Measurements from ENCODE around the gene MRPL50.

MRPL50 gene

DNA sequence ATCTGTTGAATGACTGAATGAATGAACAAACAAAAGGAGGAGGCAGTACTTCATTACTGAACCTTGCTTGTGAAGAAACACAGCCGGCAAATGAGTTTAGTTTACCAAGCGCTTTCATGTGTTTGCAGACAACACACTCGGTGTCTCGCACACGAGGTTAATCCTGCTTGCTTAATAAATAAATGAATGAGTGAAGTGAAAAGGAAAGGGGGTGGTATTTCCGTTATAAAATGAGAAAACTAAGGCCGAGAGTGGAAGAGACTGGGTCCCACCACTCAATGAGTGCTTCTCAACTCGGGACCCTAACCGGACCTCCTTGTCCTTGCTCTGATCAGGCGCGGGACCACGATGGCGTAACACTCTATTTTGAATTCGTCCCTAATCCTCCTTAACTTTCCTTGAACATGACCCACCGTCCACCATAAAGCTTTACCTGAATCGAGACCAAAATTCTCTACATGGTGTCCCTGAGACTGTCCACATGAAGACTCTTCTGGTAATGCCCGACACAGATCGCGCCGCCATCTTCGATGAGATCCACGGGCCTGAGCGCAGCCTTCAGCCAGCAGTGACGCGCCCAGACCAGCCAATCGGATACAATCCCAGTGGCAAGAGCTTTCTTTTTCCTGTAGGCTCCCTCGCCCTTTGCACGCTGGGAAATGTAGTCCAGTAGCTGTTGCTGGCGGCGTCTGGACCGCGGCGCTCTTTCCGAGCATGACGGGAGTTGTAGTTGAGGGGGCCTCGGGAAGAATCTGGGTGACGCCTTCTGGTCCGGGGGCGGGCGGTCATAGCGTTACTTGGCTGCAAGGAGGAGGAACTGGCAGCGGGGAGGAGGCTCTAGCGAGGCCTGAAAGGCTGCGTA is at the start of gene MRPL50, which contains the start of gene ZNF189:
MRPL50 (minus strand) TSS at position 551 of the 862 bp plus-strand sequence; CDS start at position 525, 26 bp downstream.
ZNF189 (plus strand) TSS at position 784 of the 862 bp plus-strand sequence. CDS start 306 bp downstream, outside the sequence.
- DNase-seq (ENCODE audit: low read depth): peak; percentile 94

DNA sequence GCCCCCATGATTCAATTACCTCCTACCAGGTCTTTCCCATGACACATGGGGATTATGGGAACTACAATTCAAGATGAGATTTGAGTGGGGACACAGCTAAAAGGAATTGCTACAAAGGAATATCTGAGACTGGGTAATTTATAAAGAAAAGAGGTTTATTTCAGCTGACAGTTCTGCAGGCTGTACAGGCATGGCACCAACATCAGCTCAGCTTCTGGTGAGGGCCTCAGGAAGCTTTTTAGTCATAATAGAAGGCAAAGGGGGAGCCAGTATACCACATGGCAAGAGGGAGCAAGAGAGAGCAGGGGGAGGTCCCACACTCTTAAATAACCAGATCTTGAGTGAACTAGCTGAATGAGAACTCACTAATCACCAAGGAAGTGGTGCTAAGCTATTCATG is 48.3 kb upstream of the MRPL50 start:
- no peak for DNase-seq (ENCODE audit: low read depth)

DNA sequence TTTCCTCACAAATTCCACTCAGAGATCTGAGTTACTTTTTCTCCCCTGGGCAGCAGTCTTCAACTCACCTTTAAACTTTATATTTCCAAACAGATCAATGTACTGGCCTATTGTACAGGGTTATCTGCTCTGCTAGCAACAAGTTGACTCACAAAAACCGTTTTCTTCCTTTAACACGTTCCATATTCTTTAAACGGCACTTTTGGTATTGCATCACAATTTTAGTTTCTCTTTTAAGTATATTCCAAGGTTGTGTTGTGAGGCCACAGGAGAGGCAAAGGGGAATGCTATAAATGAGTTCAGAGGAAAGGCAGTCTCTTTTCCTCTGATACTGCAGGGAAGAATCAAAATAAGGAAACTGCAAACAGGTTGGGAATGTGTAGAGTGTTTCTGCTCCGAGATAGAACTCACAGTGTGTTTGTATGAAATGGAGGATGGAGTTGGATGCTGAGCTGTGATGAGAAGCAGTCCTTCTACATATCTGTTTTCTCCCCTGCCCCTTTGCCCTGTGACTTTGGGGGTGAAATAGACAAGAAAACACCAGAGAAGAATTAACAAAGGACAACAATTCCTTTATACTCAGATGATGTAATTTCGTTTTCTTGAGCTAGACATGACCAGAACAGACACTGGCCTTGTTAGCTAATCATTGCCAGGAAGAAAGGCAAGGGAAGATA is 47.1 kb upstream of the MRPL50 start:
- DNase-seq (ENCODE audit: low read depth): no peak

DNA sequence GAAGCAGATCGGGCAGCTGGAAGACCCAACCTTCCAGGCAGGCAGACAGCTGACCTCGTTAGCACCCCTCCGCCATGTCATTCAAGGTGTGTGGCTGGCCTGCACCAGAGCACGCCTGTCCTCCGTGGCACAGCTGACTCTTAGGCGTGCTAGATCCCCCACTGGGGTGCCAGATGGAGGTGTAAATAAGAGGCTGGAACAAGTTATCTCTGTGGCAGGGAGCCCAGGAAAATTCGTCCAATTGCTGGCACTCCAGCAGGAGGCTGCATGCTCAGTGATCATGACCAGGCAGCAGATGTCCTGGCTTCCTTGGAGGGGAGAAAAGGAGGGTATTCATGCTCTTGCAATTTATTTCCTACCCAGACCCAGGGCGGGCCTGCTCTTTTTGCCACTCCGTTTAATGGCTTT is 45.0 kb upstream of the MRPL50 start:
- DNase-seq (ENCODE audit: low read depth): no peak

DNA sequence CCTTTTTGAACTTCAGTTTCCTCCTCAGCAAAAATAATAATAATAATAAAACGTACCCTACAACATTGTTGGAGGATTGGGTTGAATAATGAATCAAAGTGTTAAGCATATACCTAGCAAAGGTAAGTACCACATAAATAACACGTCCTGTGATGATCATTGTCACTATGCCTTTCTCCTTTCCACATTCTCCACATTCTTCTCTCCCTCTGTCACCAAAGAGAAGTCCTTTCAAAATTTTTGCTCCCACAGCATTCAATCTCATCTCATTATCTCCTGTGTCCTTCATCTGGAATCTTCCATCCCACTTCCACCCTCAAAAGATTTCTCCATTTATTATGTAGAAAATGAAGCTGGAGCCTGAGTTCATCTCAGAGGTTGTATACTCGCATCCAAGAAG is 44.3 kb upstream of the MRPL50 start:
- DNase-seq (ENCODE audit: low read depth): no peak

DNA sequence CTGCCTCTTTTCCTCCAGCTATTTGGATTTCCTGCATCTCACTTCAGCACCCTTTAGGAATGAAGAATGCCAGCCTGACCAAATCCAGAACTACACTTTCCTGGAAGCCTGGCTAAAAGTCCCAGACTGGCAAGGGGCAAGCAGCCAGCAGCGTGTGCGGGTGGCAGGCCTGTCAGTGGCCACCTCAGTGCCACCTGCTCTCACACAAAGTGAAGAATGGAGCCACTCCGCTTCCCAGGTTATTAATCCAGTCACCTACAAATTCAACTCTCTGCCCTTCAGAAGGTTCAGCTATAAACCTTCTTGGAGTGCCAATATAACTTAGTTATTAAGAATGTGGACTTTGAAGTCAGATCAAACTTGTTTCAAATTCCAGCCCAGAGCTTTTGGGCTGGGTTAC is 43.9 kb upstream of the MRPL50 start:
- DNase-seq (ENCODE audit: low read depth): no peak

DNA sequence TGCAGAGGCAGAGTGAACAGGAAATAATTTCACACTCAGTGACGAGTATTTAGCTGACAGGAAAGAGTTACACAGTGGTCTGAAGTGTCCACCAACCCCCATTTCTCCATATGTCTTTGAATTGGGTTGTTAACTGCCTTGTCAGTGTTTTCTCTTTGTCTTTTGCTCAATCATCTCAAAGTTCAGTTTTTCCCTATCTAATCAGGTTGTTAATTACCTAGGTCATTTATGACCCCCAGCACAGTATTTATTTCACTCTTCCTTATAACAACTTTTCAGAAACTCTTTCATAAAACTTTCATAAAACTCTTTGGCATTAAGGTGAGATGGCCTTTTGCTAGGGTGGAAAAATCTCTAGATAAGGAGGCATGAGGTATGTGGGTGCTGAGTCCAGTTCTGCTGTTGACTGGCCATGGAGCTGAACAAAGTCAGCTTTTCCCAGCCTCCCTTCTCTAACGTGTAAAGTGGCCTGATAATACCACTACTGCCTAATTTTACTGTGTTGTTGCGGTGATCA is 42.4 kb upstream of the MRPL50 start:
- DNase-seq (ENCODE audit: low read depth): no peak

DNA sequence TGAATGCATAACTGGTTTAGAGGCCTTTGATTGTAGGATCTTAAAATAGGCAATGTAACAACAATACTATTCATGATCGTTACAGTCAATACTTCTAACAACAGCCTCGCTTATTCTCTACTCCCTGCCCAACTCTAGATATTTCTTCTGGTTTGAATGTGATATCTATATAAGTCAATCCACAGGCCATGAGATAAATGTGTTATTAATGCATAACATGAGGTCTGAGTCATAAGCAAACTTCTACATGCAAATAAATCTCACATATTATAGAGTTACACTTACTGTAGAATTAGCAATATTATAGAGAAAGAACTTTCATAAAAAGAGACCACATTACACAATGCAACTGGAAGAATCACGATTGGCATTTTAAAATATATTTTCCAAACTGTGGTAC is 40.1 kb upstream of the MRPL50 start:
- DNase-seq (ENCODE audit: low read depth): no peak

DNA sequence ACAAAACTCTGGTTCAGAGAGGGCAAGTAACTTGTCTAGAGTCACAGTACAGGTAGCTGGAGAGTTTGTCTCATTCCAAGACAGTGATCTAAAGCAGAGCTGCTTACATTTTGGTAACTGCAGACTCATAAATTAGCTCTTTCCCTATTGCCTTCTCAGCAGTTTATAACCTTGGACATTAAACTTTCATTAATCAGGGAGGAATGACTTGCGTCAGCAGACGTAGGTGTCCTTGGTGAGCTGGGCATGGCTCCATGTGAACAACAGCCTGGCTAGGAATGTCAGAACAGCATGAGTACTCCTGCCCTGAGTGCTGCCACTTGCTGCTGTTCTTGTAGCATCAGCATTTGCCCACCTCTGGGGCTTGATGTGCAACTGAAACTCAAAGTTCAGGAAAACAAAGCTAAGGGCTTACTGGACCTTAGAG is 39.4 kb upstream of the MRPL50 start:
- DNase-seq (ENCODE audit: low read depth): no peak

DNA sequence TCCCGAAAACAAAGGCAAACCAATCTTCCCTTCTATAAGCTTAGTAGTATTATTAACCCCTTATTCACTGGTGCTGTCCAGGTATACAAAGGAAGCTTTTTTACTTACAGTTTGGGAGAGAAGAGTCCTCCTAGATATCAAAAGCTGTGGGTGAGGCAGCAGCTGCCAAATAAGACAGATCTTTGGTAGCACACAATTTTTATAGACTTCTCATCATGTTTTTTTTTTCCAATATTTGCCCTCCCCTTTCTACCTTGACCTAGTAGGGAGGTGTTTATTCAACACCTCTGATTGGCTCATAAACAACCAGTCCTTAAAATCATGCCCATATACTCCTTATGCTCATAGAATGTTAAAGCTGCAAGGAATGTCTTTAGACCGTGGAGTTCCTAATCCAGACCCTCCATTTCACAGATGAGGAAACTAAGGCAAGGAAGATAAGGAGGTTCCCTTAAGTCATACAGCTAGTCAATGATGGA is 37.2 kb upstream of the MRPL50 start, which contains the start of gene ALDOB:
ALDOB (minus strand) TSS at position 174 of the 479 bp plus-strand sequence. CDS start 4,887 bp downstream, outside the sequence.
- DNase-seq (ENCODE audit: low read depth): no peak

DNA sequence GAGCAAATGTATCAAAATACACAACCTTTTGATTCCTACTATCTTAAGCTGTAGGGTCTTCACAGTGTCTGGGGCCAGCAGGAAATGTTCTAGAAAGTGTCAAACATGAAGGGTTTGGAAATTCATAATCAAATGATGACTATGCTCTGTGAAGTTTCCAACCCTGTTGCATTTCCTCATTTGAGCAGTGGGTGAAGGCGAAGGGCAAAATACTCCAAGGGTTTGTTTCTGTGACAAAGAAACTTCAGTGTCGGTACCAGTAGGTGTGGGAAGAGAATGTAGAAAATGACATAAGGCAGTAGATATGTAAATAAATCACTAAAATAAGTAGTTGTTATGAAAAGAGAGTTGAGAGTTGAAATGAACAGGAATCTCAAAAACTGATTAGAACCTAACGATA is 36.6 kb upstream of the MRPL50 start:
- no peak for DNase-seq (ENCODE audit: low read depth)

DNA sequence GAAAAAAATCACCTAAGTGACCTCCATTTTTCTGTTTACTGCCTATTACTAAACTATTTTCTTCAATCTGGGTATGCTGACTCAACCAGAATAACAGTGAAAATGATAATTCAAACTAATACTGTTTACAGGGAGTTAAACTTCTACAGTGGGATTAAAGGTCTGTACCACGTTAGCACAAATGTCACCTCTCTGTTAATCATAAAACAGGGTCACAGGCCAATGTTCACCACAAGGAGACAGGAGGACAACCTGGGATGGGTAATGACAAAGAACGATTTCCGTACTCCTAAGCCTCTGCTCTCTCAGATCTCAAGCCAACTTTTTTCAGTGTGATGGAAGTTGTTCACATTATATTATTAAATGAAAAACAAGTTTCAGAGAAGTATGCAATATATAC is 34.8 kb upstream of the MRPL50 start:
- DNase-seq (ENCODE audit: low read depth): no peak

DNA sequence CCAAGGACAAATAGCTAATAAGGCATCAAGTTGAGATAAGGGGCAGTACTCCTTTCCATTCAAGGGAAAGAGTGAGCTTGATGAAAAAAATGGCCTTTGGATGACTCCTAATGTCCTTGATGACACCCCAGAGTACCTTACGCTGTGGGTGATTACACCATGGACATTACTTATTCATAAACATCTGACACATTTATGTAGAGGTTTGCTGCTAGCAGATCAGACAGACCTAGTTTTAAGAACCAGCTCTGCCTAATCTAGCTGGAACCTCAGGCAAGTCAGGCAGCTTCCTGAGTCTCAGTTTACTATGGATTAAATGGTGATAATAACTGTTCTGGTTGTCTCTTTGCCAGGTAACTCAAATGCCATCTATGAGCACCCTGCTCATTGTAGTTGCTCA is 34.3 kb upstream of the MRPL50 start:
- DNase-seq (ENCODE audit: low read depth): no peak

DNA sequence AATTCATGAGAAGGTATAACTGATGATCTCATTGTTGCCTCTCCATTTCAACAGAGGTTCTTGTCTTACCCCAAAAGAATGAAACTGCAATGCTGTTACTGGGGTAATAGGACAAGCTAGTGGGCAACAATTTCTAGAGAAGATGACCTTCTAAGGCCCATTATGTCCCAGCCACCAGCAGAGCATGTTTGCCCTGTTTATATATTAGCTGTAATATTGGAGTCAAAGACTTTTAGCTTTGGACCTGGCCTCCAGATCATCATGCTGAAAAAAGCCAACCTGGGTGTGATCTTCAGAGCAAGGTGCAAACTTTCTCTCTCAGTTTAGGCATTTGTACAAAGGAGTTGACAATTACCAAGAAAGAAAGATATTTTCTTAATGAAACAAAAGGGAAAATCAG is 33.8 kb upstream of the MRPL50 start:
- no peak for DNase-seq (ENCODE audit: low read depth)

DNA sequence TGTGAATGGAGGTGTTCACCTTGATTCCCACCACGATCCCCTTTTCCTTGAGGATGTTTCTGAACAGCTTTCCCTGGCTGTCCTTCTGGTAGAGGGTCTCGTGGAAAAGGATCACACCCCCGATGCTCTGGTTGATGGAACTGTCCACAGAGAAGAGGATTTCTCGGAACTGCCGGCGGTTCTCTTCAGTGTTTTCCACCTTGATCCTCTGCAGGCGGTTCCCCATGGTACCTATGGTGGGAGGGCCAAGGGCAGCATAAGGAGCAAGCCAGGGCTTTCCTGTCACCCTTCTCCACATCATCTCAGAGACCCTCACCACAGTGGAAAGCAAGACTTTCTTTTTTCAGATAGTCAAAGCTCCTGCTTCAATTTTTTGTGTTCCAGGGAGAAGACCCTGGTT is 31.3 kb upstream of the MRPL50 start:
- no peak for DNase-seq (ENCODE audit: low read depth)

DNA sequence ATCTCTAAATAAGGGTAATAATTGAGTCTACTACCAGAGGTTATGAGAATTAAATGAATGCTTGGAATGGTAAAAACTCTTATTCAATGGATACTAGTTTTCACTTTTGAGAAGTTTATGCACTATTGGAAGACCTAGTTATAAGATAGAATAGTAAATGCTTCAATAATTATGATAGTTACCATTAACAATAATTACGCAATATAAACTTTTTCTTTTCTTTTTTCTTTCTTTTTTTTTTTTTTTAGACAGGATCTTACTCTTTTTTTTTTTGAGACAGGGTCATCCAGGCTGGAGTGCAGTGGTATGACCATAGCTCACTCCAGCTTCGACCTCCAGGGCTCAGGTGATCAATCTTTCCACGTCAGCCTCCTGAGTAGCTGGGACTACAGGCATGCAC is 30.5 kb upstream of the MRPL50 start:
- DNase-seq (ENCODE audit: low read depth): no peak

DNA sequence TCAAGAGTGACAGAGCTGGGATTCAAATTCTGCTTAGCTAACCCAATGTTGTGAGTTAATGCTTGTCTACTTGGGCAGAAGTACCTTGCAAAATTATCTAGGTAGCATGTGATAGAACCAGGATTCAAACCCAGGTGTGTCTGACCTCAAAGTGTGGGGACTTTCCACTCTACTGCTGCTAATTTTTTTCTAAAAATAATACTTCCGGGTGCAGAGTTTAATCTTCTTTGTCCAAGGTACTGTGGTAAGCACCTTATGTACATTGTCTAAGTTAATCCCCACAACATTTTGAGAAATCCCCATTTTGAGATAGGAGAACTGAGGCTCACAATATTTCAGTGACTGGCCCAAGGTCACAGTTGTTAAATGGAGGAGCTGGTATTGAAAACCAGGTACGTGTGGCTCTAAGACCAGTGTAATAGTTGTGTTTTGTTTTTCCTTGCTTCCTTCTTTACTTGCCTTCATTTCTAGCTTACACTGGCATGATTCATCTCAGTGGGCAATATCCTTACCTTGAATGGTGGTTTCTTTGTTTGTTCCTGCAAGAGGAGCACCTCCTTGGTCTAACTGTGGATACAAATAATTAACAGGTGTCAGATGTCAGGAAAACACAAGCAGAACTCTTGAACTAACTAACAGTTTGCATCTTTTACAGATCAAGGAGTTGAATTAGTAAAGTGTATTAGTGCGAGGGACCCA is 29.7 kb upstream of the MRPL50 start:
- DNase-seq (ENCODE audit: low read depth): no peak

DNA sequence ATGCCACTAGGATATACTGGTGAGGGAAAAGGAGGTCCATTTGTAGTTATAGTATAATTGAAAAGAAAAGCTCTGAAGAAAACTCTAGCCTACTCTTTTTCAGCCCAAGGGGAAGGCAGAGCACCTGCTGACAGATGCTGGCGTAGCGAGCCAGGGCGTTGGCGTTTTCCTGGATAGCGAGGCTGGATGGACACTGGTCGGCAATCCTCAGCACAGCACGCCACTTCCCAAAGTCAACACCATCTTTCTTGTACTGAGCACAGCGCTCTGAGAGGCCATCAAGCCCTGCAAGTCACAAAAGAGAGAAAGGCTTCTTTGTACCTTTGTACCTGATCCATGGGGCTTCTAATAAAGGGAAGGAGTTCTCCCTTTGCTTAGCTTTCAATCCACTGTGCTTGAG is 28.9 kb upstream of the MRPL50 start:
- DNase-seq (ENCODE audit: low read depth): no peak

DNA sequence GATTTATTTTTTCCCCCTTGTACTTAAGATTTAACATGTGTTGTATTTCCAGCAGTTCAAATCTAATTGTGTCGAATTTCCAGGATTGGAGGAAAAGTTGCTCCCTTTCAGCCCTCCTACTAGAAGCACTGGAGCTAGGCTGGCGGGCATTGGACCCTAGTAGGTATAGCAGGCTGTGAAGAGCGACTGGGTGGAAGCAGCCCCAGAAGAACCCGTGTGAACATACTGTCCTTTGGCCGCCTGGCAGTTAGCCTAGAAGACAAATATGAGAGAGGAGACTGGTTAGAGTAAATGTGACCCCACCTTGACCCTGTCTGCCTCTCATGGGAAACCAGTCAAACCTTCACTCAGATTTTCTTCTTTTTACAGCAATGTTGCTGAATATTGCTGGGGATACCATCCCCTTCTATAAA is 23.2 kb upstream of the MRPL50 start:
- DNase-seq (ENCODE audit: low read depth): no peak

DNA sequence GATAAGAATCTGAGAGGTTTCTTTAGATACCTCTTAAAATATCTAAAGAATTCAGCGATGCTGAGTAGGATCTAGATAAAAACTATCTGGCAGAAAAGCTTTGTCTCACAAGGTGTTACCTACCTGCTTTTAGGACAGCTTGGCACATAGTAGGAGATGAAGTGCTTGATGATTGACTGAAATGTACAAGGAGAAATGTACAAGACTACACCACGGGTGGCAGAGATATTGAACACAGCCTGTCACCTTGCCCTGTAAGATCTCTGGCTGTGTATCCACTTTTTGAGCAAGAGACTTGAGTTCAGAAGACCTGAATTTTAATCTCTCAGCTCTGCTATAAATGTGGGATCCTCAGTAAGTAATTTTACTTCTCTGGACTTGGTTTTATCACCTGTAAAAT is 21.4 kb upstream of the MRPL50 start:
- DNase-seq (ENCODE audit: low read depth): no peak

DNA sequence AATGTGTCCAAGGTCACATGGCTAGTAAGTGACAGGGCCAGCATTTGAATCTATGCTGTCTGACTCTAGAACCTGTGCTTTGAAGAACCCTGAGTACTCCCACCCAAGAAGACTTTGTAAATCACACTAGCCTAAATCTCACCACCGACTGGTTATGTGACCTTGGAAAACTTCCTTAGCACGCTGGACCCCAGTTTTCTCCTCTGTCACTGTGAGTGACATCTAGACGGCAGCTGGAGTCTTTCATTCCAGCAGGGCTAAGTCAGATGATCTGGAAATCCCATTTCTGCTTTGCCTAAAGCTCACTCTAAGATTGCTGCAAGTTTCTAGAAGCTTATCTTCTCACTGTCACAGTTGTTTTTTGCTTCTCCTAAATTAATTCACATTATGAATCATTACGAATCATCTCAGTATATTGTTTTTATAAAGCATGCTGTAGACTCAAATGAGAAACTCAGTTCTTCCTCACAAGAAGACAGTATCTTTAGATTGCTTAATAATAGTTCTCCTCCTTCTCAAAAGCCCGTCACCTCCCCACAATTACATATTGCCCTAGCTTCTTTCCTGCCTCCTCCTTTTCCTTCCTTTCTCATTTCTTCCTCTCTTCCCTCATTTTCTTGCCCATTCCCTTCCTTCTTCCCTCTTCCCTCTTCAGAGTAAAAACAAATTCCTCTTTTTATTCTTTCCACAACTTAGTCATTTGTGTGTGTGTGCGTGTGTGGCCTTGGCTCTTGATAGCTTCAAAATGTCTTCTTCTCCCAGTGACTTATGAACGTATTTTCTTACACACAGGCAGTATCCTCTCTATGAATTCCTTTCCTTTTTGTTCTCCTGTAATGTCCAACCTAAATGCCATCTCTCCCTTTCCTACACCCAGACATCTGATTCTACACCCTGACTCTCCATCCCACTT is 20.4 kb upstream of the MRPL50 start:
- no peak for DNase-seq (ENCODE audit: low read depth)

Measured in stimulated activated CD8-positive, alpha-beta memory T cell treated with anti-CD3 and anti-CD28 coated beads, Interleukin-12 subunit alpha, Interleukin-12 subunit beta, amount 100 ng/mL, for 1 hour (primary cell).